GM21390 (cell line): ENCODE data around the gene CCDC97.

Experiments
- ATAC-seq: cut with Tn5 transposase; IDR thresholded peaks from one replicate; pipeline ENCODE4 v1.9.1; 2021; ENCODE audit not compliant: unreplicated experiment

CCDC97 gene

DNA sequence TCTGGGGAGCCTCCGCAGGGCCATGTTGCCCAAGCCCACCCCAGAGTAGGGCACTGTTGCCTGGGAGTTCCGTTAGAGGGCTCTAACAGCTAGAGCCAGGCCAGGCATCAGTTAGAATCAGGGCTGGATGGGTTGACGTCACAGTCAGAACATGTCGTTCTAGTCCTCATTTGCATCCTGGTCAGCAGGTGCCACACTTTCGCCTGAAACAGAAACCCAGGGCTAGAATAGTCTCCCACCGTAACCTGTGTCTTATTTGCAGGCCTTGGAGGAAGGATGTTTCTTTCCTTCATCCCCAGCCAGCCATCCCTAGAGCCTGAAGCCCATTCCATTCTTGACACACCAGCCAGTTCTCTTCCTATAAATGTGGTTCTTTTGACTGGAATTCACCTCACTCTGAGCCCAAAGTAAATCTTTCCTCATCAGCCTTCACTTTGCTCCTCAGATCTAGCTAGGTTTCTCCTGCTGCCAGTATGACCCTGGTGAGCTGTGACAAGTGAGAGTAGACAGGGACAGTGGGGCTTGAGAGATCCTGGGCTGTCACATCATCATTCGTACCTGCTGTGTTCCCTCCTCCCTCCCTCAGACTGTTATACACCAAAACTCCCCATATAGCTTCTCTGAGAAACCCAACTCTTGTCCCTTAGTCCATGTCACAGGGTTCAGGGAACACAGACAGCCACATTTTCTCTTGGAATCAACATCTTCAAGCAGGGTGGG is 12.2 kb upstream of the CCDC97 start:
- ATAC-seq: no peak

- ATAC-seq: no peak
Observed at GRCh38 chr19:41298348-41298964, 11.5 kb upstream of the CCDC97 start.

DNA sequence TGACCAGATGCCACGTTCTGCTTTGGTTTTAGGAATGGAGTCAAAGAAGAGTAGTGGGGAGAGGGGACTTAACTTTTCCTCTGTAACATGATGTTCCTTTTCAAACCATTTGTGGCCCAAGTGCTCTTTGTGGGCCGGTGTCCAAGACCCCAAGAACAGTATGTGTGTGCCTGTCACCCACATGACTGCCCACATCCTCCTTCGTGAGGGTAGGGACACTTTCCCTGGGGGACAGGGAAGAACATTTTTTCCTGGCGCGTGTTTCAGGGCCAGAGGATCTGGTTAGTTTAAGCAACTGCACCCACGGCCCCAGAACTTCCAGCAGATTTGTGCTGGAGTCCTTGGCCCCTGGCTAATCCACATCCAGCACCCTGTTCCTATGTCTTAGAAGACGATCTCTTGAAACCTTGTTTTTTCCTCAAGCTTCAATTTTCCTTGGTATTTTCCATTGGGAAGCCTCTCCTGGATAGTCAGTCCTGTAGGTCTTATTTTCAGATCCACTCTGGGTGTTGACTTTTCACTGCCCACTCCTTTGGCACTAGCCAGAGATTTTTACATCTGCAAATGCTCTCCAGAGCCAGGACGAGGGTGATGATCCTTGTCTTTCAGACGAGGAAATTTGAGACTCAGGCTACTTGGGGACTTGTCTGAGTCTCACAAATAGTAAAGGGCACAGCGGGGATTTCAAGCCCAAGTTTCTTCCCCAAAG is 10.8 kb upstream of the CCDC97 start:
- no peak for ATAC-seq

- ATAC-seq: no peak
Observed at GRCh38 chr19:41299755-41300089, 10.2 kb upstream of the CCDC97 start.

GRCh38 chr19:41300555-41300954 is 9.4 kb upstream of the CCDC97 start:
- ATAC-seq: no peak

GRCh38 chr19:41302624-41303351 is 7.2 kb upstream of the CCDC97 start:
- ATAC-seq: no peak

DNA sequence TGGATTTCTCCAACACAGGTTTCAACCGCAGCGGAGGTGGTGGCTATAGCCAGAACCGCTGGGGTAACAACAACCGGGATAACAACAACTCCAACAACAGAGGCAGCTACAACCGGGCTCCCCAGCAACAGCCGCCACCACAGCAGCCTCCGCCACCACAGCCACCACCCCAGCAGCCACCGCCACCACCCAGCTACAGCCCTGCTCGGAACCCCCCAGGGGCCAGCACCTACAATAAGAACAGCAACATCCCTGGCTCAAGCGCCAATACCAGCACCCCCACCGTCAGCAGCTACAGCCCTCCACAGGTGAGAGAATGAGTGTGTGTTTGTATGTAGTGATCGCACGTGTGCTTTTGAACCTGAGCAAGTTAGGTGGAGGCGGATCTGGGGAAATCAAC is 6.0 kb upstream of the CCDC97 start:
- no peak for ATAC-seq

GRCh38 chr19:41304706-41305483 is 5.1 kb upstream of the CCDC97 start:
- ATAC-seq: no peak

DNA sequence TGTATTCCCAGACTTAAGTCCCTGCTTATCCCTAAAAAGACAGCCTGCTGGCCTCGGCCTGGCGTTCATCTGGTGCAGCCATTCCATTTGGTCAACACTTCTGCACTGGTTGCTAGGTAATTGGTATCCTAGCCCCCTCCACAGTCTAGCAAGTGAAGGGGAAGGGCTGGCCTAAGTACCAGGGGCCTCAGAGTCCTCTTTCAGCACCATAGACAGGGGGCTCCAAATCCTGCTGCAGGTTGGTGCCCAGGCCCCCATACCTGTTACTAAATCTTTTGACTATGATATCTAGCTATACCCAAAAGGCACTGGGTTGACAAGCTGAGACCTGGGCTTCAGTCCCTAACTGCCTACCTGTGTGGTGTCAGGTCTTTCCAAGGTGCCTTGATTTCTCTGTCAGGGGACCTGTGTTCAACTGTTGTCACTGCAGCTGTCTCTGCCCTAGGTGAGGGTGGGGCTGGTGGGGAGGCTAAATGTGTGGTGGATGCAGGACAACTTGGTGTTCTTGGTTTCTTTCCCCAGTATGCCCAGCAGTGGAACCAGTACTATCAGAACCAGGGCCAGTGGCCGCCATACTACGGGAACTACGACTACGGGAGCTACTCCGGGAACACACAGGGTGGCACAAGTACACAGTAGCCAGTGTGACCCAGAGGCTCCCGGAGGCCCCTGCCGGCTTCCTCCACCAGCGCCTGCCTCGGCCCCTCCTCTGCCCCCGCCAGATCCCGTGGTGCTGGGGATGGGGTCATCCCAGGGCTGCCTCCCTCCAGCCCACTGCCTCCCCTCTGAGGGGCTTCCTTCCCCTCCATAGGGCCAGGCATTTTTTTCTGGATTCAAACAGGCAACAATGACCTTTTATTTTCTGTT is 3.8 kb upstream of the CCDC97 start:
- no peak for ATAC-seq

GRCh38 chr19:41307090-41307875 is 2.7 kb upstream of the CCDC97 start:
- ATAC-seq: no peak

GRCh38 chr19:41307954-41308449 is 2.0 kb upstream of the CCDC97 start:
- no peak for ATAC-seq

GRCh38 chr19:41308450-41309179 is 1.4 kb upstream of the CCDC97 start:
- ATAC-seq: no peak

GRCh38 chr19:41309180-41310032 is 566 bp upstream of the CCDC97 start:
- no peak for ATAC-seq

- ATAC-seq: no peak
Observed at GRCh38 chr19:41311072-41311471, 1.1 kb downstream of the CCDC97 start.

DNA sequence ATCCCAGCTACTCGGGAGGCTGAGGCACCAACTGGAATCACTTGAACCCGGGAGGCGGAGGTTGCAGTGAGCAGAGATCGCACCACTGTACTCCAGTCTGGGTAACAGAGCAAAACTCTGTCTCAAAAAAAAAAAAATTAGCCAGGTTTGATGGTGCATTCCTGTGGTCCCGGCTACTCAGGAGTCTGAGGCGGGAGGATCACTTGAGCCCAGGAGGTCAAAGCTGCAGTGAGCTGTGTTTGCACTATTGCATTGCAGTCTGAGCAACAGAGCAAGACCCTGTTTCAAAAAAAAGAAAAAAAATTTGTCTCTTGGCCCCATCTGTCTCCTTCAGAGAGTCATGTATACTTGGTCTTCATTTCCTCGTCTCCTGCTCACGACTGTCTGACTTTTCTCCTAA is 1.6 kb downstream of the CCDC97 start:
- ATAC-seq: no peak

GRCh38 chr19:41316306-41316920 is 6.4 kb downstream of the CCDC97 start:
- ATAC-seq: no peak
